ENCODE results near the gene MAP2K5.
A peak's percentile ranks its signal among the peaks of the same experiment; 100 is the strongest.

Gene MAP2K5

GRCh38 chr15:67570875-67571647 is 28.6 kb downstream of the MAP2K5 start:
- Histone ChIP-seq H3K9me2 (replicated peaks; ENCODE audit: low read depth, low read length) (no peaks in the 10 kb centered on the region), H3K4me3 (ENCODE audit: low read length, poor library complexity, severe bottlenecking) (no peak overlapping the region), H3K9me3 (ENCODE audit: insufficient read depth, low read depth, low read length) (no peaks in the 10 kb centered on the region), H3K4me2 (ENCODE audit: low read depth, low read length, poor library complexity, severe bottlenecking) (no peak overlapping the region), H2AFZ (ENCODE audit: low read length) (no peak overlapping the region), H3K9ac (ENCODE audit: low read depth, low read length, poor library complexity, severe bottlenecking) (no peak overlapping the region), H3K79me2 (ENCODE audit: insufficient read depth, low read length) (peaks cover 33% of the 10 kb centered on the region), H3K36me3 (ENCODE audit: insufficient read depth, low read length) (peaks cover 15% of the 10 kb centered on the region; the same call in 1 of the 2 replicates), H3K27me3 (ENCODE audit: insufficient read depth, low read length, poor library complexity, severe bottlenecking) (no peaks in the 10 kb centered on the region), H3F3A (ENCODE audit: low read depth) (no peaks in the 10 kb centered on the region), H4K20me1 (ENCODE audit: insufficient read depth, low read length, poor library complexity, severe bottlenecking) (no peaks in the 10 kb centered on the region), H3K4me1 (ENCODE audit: insufficient read depth, low read length, poor library complexity, severe bottlenecking) (peaks cover 33% of the 10 kb centered on the region)
- TF ChIP-seq EZH2phosphoT487 (IDR thresholded peaks at IDR 0.05; ENCODE audit: borderline replicate concordance) (no peak), CTCF (conservative IDR thresholded peaks at IDR 0.05; ENCODE audit: low read length) (no peak)

- H3F3A ChIP-seq (ENCODE audit: low read depth) = no peaks in the 10 kb centered on the region
- TF ChIP-seq CTCF (conservative IDR thresholded peaks at IDR 0.05; ENCODE audit: low read length) (peak; percentile 31), EZH2phosphoT487 (IDR thresholded peaks at IDR 0.05; ENCODE audit: borderline replicate concordance) (no peak)
Observed at GRCh38 chr15:67571648-67572415, 29.3 kb downstream of the MAP2K5 start.

GRCh38 chr15:67573194-67573593 is 30.7 kb downstream of the MAP2K5 start:
- Histone ChIP-seq H2AFZ (ENCODE audit: low read length) (no peak overlapping the region), H3K9me3 (ENCODE audit: insufficient read depth, low read depth, low read length) (no peaks in the 10 kb centered on the region), H3K4me3 (ENCODE audit: low read length, poor library complexity, severe bottlenecking) (no peak overlapping the region), H3K27me3 (ENCODE audit: insufficient read depth, low read length, poor library complexity, severe bottlenecking) (no peaks in the 10 kb centered on the region), H3K9me2 (replicated peaks; ENCODE audit: low read depth, low read length) (no peaks in the 10 kb centered on the region), H3K4me2 (ENCODE audit: low read depth, low read length, poor library complexity, severe bottlenecking) (no peak overlapping the region), H3K9ac (ENCODE audit: low read depth, low read length, poor library complexity, severe bottlenecking) (no peak overlapping the region), H3F3A (ENCODE audit: low read depth) (no peaks in the 10 kb centered on the region), H4K20me1 (ENCODE audit: insufficient read depth, low read length, poor library complexity, severe bottlenecking) (no peaks in the 10 kb centered on the region), H3K36me3 (ENCODE audit: insufficient read depth, low read length) (peaks cover 15% of the 10 kb centered on the region; the same call in 1 of the 2 replicates), H3K4me1 (ENCODE audit: insufficient read depth, low read length, poor library complexity, severe bottlenecking) (peaks cover 30% of the 10 kb centered on the region), H3K79me2 (ENCODE audit: insufficient read depth, low read length) (peaks cover 25% of the 10 kb centered on the region; the same call in 1 of the 2 replicates)
- TF ChIP-seq EZH2phosphoT487 (IDR thresholded peaks at IDR 0.05; ENCODE audit: borderline replicate concordance) = no peak
- no peak for TF ChIP-seq CTCF (conservative IDR thresholded peaks at IDR 0.05; ENCODE audit: low read length)

More at GRCh38 chr15:67571648-67572415, 29.3 kb downstream of the MAP2K5 start:
- no peaks in the 10 kb centered on the region for H3K9me3 ChIP-seq (ENCODE audit: insufficient read depth, low read depth, low read length)
- no peak overlapping the region for H3K4me2 ChIP-seq (ENCODE audit: low read depth, low read length, poor library complexity, severe bottlenecking)
- H2AFZ ChIP-seq (ENCODE audit: low read length) = no peak overlapping the region
- peaks cover 15% of the 10 kb centered on the region; the same call in 1 of the 2 replicates for H3K36me3 ChIP-seq (ENCODE audit: insufficient read depth, low read length)
- H3K9ac ChIP-seq (ENCODE audit: low read depth, low read length, poor library complexity, severe bottlenecking) = no peak overlapping the region
- peaks cover 25% of the 10 kb centered on the region; the same call in 1 of the 2 replicates for H3K79me2 ChIP-seq (ENCODE audit: insufficient read depth, low read length)
- no peak overlapping the region for H3K4me3 ChIP-seq (ENCODE audit: low read length, poor library complexity, severe bottlenecking)
- no peaks in the 10 kb centered on the region for H3K27me3 ChIP-seq (ENCODE audit: insufficient read depth, low read length, poor library complexity, severe bottlenecking)
- no peaks in the 10 kb centered on the region for H3K9me2 ChIP-seq (replicated peaks; ENCODE audit: low read depth, low read length)
- H4K20me1 ChIP-seq (ENCODE audit: insufficient read depth, low read length, poor library complexity, severe bottlenecking) = no peaks in the 10 kb centered on the region
- peaks cover 33% of the 10 kb centered on the region for H3K4me1 ChIP-seq (ENCODE audit: insufficient read depth, low read length, poor library complexity, severe bottlenecking)
